ENCODE measurements around the gene HSCB. TPM values are rescaled to one million over a fixed set of nuclear protein-coding genes. Genes with fewer than 3 reads are reported as not detected.

Gene HSCB
- total and polyA plus RNA-seq, 7 donors = 16.6 to 67.5 (median 29.9) TPM

DNA sequence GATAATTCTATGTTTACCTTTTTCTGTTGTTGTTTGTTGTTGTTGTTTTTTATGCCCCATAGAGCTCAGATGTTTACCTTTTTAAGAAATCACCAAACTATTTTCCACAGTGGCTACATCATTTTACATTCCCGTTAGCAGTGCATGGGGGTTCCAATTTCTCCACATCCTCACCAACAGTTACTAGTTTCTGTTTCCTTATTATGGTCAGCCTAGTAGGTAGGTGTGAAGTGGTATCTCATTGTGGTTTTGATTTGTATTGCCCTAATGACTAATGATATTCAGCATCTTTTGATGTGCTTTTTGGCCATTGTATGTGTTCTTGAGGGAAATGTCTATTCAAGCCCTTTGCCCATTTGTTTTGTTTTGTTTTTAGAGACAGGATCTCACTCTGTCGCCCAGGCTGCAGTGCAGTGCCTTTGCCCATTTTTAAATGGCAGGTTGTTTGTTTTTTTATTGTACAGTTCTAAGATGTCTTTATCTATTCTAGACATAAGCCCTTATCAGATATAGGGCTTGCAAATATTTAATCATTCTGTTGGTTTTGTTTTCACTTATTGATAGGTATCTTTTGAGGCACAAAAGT is 27.7 kb upstream of the HSCB start:
- intact Hi-C loops (cut with DNase I) = no loop called here
- Histone ChIP-seq H3K9me3 (no peaks in the 10 kb centered on the region), H3K4me3 (no peak overlapping the region), H3K4me1 (peaks cover 0 to 4% (median 2%) of the 10 kb centered on the region in 4 donors), H3K27ac (no peak overlapping the region), H3K36me3 (no peaks in the 10 kb centered on the region), H3K27me3 (no peaks in the 10 kb centered on the region)
- no peak for TF ChIP-seq POLR2A (IDR thresholded peaks at IDR 0.05)
- TF ChIP-seq POLR2AphosphoS5 (IDR thresholded peaks at IDR 0.05) = no peak
- TF ChIP-seq, protein P1, sequence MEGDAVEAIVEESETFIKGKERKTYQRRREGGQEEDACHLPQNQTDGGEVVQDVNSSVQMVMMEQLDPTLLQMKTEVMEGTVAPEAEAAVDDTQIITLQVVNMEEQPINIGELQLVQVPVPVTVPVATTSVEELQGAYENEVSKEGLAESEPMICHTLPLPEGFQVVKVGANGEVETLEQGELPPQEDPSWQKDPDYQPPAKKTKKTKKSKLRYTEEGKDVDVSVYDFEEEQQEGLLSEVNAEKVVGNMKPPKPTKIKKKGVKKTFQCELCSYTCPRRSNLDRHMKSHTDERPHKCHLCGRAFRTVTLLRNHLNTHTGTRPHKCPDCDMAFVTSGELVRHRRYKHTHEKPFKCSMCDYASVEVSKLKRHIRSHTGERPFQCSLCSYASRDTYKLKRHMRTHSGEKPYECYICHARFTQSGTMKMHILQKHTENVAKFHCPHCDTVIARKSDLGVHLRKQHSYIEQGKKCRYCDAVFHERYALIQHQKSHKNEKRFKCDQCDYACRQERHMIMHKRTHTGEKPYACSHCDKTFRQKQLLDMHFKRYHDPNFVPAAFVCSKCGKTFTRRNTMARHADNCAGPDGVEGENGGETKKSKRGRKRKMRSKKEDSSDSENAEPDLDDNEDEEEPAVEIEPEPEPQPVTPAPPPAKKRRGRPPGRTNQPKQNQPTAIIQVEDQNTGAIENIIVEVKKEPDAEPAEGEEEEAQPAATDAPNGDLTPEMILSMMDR (IDR thresholded peaks at IDR 0.05) = no peak
- no peak for TF ChIP-seq EP300 (IDR thresholded peaks at IDR 0.05)
- WGBS, 2 donors = 88 to 92% methylated on average over 2 of the region's 2 CpGs
- no peak for DNase-seq

DNA sequence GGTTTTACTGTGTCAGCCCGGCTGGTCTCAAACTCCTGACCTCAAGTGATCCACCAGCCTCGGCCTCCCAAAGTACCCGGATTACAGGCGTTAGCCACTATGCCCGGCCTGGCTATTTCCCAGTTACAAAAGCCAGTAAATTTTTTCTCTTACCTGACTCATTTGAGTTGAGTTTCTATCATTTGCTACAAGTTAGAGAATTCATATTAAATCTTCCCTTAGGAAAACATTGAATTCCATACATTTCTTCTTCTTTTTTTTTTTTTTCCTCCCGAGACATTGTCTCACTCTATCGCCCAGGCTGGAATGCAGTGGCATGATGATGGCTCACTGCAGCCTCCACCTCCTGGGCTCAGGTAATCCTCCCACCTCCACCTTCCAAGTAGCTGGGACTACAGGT is 26.2 kb upstream of the HSCB start:
- TF ChIP-seq, protein P1 (IDR thresholded peaks at IDR 0.05) = no peak
- TF ChIP-seq POLR2AphosphoS5 (IDR thresholded peaks at IDR 0.05) = no peak
- TF ChIP-seq EP300 (IDR thresholded peaks at IDR 0.05) = no peak
- no peak for TF ChIP-seq POLR2A (IDR thresholded peaks at IDR 0.05)
- DNase-seq = no peak
- Histone ChIP-seq H3K4me3 (no peak overlapping the region), H3K27ac (no peak overlapping the region), H3K27me3 (no peaks in the 10 kb centered on the region), H3K9me3 (no peaks in the 10 kb centered on the region), H3K36me3 (no peaks in the 10 kb centered on the region), H3K4me1 (no peaks in the 10 kb centered on the region)
- WGBS, 2 donors = 93% methylated on average over 7 of the region's 7 CpGs
- intact Hi-C loops (cut with DNase I) = no loop called here

DNA sequence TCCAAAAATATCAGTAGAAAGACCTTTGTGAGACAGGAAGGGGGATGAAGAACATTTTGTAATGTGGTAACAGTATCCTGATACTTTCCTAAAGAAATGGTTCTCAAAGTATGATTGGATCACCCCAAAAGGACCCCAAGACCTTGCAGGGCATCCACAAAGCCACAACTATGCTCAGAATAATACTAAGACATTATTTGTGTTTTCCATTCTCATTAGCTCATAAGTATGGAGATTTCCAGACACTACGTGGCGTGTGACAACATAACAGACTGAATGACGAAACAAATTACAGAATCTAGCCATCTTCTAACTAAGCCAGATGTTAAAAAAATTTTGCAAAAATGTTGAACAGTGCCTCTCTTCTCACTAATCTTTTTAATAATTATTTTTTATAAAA is 25.2 kb upstream of the HSCB start:
- 96 to 98% methylated on average over 3 of the region's 3 CpGs for WGBS, 2 donors
- Histone ChIP-seq H3K27me3 (no peaks in the 10 kb centered on the region), H3K27ac (no peak overlapping the region), H3K4me3 (no peak overlapping the region), H3K4me1 (no peaks in the 10 kb centered on the region), H3K36me3 (no peaks in the 10 kb centered on the region), H3K9me3 (no peaks in the 10 kb centered on the region)
- intact Hi-C loops (cut with DNase I) = no loop called here
- DNase-seq = no peak
- TF ChIP-seq, protein P1 (IDR thresholded peaks at IDR 0.05) = no peak
- no peak for TF ChIP-seq POLR2A (IDR thresholded peaks at IDR 0.05)
- TF ChIP-seq EP300 (IDR thresholded peaks at IDR 0.05) = no peak
- TF ChIP-seq POLR2AphosphoS5 (IDR thresholded peaks at IDR 0.05) = no peak

DNA sequence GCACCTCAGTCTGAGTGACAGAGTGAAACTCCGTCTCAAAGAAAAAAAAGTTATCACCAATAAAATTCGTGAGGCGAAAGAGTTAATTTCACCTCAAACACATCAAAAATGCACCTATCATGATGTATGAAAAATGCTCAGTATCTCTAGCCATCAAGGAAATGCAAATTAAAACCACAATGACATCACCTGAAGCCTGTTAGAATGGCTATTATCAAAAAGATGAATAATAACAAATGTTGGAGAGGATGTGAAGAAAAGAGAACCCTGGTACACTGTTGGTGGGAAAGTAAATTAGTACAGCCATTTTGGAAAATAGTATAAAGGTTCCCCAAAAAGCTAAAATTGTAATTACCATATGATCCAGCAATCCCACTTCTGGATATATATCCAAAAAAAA is 23.8 kb upstream of the HSCB start:
- no peak for TF ChIP-seq POLR2AphosphoS5 (IDR thresholded peaks at IDR 0.05)
- intact Hi-C loops (cut with DNase I) = no loop called here
- 94% methylated on average over 3 of the region's 3 CpGs for WGBS, 2 donors

DNA sequence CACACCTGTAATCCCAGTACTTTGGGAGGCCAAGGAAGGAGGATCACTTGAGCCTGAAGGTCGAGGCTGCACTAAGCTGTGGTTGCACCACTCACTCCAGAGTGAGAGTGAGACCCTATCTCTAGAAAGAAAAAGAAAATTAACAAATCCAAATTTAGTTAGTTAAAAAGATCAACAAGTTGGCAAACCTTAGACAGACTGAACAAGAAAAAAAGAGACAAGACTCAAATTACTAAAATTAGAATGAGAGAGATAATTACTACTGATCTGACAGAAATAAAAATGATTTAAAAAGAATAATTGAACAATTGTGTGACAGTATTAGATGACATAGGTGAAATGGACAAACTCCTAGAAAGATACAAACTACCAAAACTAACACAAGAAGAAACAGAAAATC is 13.8 kb upstream of the HSCB start:
- WGBS, 2 donors = 94 to 96% methylated on average over 1 of the region's 1 CpG
- H3K4me3 ChIP-seq = no peak overlapping the region
- no peaks in the 10 kb centered on the region for H3K36me3 ChIP-seq
- no peak for DNase-seq
- H3K4me1 ChIP-seq = no peaks in the 10 kb centered on the region
- no peak overlapping the region for H3K27ac ChIP-seq
- H3K9me3 ChIP-seq = no peaks in the 10 kb centered on the region
- intact Hi-C loops (cut with DNase I) = no loop called here
- no peaks in the 10 kb centered on the region for H3K27me3 ChIP-seq
- TF ChIP-seq EP300 (IDR thresholded peaks at IDR 0.05) (no peak), POLR2A (IDR thresholded peaks at IDR 0.05) (no peak), POLR2AphosphoS5 (IDR thresholded peaks at IDR 0.05) (no peak)
- TF ChIP-seq, protein P1 (IDR thresholded peaks at IDR 0.05) = no peak

More for the DNA sequence above, 23.8 kb upstream of the HSCB start:
- H3K4me3 ChIP-seq = no peak overlapping the region
- H3K4me1 ChIP-seq = no peaks in the 10 kb centered on the region
- no peak overlapping the region for H3K27ac ChIP-seq
- H3K36me3 ChIP-seq = no peaks in the 10 kb centered on the region
- H3K9me3 ChIP-seq = no peaks in the 10 kb centered on the region
- no peaks in the 10 kb centered on the region for H3K27me3 ChIP-seq
- no peak for DNase-seq

All from sigmoid colon (tissue), 7 donors.